ENCODE data around the gene PMFBP1. TPM values are rescaled to one million over a fixed set of nuclear protein-coding genes. Genes with fewer than 3 reads are reported as not detected.

PMFBP1 gene
- total RNA-seq, 1 donor from 2014 or later = not detected

- no peak overlapping the region for H3K4me3 ChIP-seq
- no peaks in the 10 kb centered on the region for H3K9me3 ChIP-seq
- H3K4me1 ChIP-seq = no peaks in the 10 kb centered on the region
- no peak overlapping the region for H3K27ac ChIP-seq
- no peak for DNase-seq (ENCODE audit: low spot score in 2 of 2)
- H3K36me3 ChIP-seq = no peaks in the 10 kb centered on the region
- no peaks in the 10 kb centered on the region for H3K27me3 ChIP-seq
- intact Hi-C loops (cut with DNase I) = no loop called here
- no peak for TF ChIP-seq CTCF (IDR thresholded peaks at IDR 0.05)
Observed at GRCh38 chr16:72202014-72202413, 30.1 kb upstream of the PMFBP1 start.

DNA sequence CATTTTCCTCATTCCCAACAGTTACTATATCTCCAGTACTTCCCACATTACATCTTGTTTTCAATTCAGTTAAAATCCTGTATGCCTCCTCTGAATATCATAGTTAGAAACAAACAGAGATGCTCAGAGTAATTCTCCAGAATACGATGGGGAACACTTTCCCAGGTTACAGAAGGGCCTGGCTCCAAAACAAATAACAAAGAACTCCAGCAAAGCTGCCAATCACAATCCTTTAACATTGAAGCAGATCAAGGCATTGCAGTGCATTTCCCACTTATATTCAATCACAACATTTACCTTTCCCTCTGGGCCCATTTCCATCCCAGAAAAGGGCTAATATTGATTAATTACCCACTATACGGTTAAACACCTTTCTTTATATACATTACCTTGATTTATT is 29.4 kb upstream of the PMFBP1 start:
- intact Hi-C loops (cut with DNase I) = no loop called here

DNA sequence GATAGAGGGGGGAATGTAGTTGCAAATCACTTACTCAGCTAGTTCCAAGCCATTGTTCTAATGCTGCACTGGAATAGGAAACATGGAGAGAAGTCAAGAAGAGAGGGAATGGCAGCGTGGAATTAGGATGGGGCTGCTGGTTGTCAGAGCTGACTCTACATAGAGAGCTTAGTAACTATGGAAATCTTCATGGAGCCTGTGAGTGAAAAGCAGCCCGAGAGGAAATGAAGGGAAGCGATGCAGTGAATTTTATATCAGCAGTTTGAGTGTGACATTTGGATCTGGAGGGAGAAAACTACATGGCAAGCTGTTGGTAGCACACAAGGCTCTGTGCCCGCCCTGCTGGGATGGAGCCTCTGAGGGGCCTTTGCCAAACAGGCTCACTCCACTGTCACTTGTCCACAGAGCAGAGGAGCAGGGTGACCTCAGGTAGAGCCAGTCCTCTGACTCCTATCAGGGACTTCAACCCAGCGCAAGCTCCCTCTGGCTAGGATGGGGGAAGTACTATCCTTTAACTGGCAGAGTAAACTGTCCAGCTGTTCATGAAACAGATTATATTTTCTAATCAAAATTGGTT is 27.9 kb upstream of the PMFBP1 start:
- DNase-seq (ENCODE audit: low spot score in 2 of 2) = no peak
- Histone ChIP-seq H3K4me1 (no peaks in the 10 kb centered on the region), H3K36me3 (no peaks in the 10 kb centered on the region), H3K9me3 (no peaks in the 10 kb centered on the region), H3K4me3 (no peak overlapping the region), H3K27me3 (no peaks in the 10 kb centered on the region), H3K27ac (no peak overlapping the region)
- intact Hi-C loops (cut with DNase I) = no loop called here
- no peak for TF ChIP-seq CTCF (IDR thresholded peaks at IDR 0.05)

More for the DNA sequence above, 29.4 kb upstream of the PMFBP1 start:
- DNase-seq (ENCODE audit: low spot score in 2 of 2) = no peak
- Histone ChIP-seq H3K9me3 (no peaks in the 10 kb centered on the region), H3K36me3 (no peaks in the 10 kb centered on the region), H3K4me1 (no peaks in the 10 kb centered on the region), H3K4me3 (no peak overlapping the region), H3K27me3 (no peaks in the 10 kb centered on the region), H3K27ac (no peak overlapping the region)
- no peak for TF ChIP-seq CTCF (IDR thresholded peaks at IDR 0.05)

GRCh38 chr16:72198771-72199201 is 26.8 kb upstream of the PMFBP1 start:
- no peak for DNase-seq (ENCODE audit: low spot score in 2 of 2)
- Histone ChIP-seq H3K27me3 (no peaks in the 10 kb centered on the region), H3K9me3 (no peaks in the 10 kb centered on the region), H3K4me3 (no peak overlapping the region), H3K36me3 (no peaks in the 10 kb centered on the region), H3K27ac (no peak overlapping the region), H3K4me1 (no peaks in the 10 kb centered on the region)
- no peak for TF ChIP-seq CTCF (IDR thresholded peaks at IDR 0.05)
- intact Hi-C loops (cut with DNase I) = no loop called here

- H3K4me1 ChIP-seq = no peaks in the 10 kb centered on the region
- no peak overlapping the region for H3K27ac ChIP-seq
- H3K36me3 ChIP-seq = no peaks in the 10 kb centered on the region
- H3K27me3 ChIP-seq = no peaks in the 10 kb centered on the region
- H3K4me3 ChIP-seq = no peak overlapping the region
- H3K9me3 ChIP-seq = no peaks in the 10 kb centered on the region
- no peak for DNase-seq (ENCODE audit: low spot score in 2 of 2)
- intact Hi-C loops (cut with DNase I) = no loop called here
- no peak for TF ChIP-seq CTCF (IDR thresholded peaks at IDR 0.05)
Observed at GRCh38 chr16:72198021-72198711, 26.2 kb upstream of the PMFBP1 start.

Data from ascending aorta (tissue), 2 donors.